GM12878 (cell line): ENCODE measurements around the gene BAAT.

Experiments
- BACH1 ChIP-seq: fragments of 450-650 bp; IDR thresholded peaks from 2 replicates; pipeline ENCODE4 v1.6.1; 2017; ENCODE audit warnings: mild to moderate bottlenecking, borderline replicate concordance
- BMI1 ChIP-seq: fragments of 450-650 bp; IDR thresholded peaks from 2 replicates; pipeline ENCODE4 v1.6.1; 2016; ENCODE audit warnings: mild to moderate bottlenecking, moderate library complexity, borderline replicate concordance
- CEBPB ChIP-seq, 2 experiments: fragments of 150-350 bp in 1 of 2; IDR thresholded peaks; 2 replicates each; pipeline ENCODE4 v1.6.1; 2012 to 2014; ENCODE audit warnings: low read depth in 2 of 2, low read length in 2 of 2, borderline replicate concordance in 1 of 2, inconsistent platforms in 1 of 2
- EED ChIP-seq: sonication (generic); IDR thresholded peaks from 2 replicates; pipeline ENCODE4 v1.6.1; 2016; ENCODE audit warnings: antibody characterized with exemption, low read depth
- HDAC6 ChIP-seq: fragments of 200-600 bp; sonication (generic); IDR thresholded peaks from one replicate; pipeline ENCODE4 v1.8.0; 2017; ENCODE audit warnings: antibody characterized with exemption; ENCODE audit not compliant: unreplicated experiment
- TAF1 ChIP-seq: IDR thresholded peaks from 2 replicates; pipeline ENCODE4 v1.6.1; 2011; ENCODE audit warnings: mild to moderate bottlenecking, low read depth, low read length, borderline replicate concordance
- TF ChIP-seq, protein P1 (sequence below): IDR thresholded peaks from 2 replicates; pipeline ENCODE4 v1.6.1; 2012; ENCODE audit warnings: low read depth, low read length, improper control_type of control experiment
- TF ChIP-seq, protein P2 (sequence below), 3 experiments: IDR thresholded peaks in 2 of 3; conservative IDR thresholded peaks in 1 of 3; 2 replicates each; pipeline ENCODE4 v1.5.1; 2011; ENCODE audit warnings: low read depth in 3 of 3, low read length in 3 of 3, mild to moderate bottlenecking in 3 of 3, control low read depth in 2 of 3, moderate library complexity in 2 of 3, inconsistent platforms in 1 of 3, mixed read lengths in 1 of 3; ENCODE audit not compliant: control insufficient read depth in 2 of 3, insufficient read depth in 1 of 3; ENCODE audit errors: extremely low read depth in 1 of 3
- TF ChIP-seq, protein P3 (sequence below): fragments of 450-650 bp; formaldehyde crosslinking; IDR thresholded peaks from 2 replicates; pipeline ENCODE4 v1.4.0; 2020; ENCODE audit warnings: mild to moderate bottlenecking, moderate library complexity
- TF ChIP-seq, protein P4 (sequence below): fragments of 150-350 bp; IDR thresholded peaks from 2 replicates; pipeline ENCODE4 v1.6.1; 2014; ENCODE audit warnings: mild to moderate bottlenecking, low read depth, low read length
- TF ChIP-seq, protein P5 (sequence below): IDR thresholded peaks from 2 replicates; pipeline ENCODE4 v1.6.1; 2012; ENCODE audit warnings: low read depth, low read length, improper control_type of control experiment

DNA sequence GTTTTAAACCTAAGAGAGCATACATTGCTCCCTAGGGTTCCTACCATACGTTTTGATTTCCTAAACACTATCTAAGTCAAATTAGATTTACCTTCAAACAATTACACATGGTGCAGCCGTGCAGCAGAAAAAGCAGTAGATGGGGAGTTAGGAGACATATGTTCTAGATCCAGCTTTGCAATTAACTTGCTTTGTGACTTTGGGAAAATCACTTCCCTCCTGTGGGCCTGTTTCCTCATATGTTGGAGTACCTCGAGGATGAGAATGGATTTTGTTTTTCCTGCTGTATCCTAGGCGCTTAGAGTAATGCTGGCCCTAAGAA is 12.9 kb upstream of the BAAT start:
- TF ChIP-seq BACH1 (no peak), CEBPB (IDR thresholded peaks at IDR 0.05; ENCODE audit: borderline replicate concordance in 1 of 2, low read depth in 2 of 2, low read length in 2 of 2) (no peak), BMI1 (no peak), HDAC6 (no peak), EED (no peak), TAF1 (no peak)
- TF ChIP-seq, protein P1, sequence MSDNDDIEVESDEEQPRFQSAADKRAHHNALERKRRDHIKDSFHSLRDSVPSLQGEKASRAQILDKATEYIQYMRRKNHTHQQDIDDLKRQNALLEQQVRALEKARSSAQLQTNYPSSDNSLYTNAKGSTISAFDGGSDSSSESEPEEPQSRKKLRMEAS: no peak
- TF ChIP-seq, protein P2, sequence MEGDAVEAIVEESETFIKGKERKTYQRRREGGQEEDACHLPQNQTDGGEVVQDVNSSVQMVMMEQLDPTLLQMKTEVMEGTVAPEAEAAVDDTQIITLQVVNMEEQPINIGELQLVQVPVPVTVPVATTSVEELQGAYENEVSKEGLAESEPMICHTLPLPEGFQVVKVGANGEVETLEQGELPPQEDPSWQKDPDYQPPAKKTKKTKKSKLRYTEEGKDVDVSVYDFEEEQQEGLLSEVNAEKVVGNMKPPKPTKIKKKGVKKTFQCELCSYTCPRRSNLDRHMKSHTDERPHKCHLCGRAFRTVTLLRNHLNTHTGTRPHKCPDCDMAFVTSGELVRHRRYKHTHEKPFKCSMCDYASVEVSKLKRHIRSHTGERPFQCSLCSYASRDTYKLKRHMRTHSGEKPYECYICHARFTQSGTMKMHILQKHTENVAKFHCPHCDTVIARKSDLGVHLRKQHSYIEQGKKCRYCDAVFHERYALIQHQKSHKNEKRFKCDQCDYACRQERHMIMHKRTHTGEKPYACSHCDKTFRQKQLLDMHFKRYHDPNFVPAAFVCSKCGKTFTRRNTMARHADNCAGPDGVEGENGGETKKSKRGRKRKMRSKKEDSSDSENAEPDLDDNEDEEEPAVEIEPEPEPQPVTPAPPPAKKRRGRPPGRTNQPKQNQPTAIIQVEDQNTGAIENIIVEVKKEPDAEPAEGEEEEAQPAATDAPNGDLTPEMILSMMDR (IDR thresholded peaks at IDR 0.05 in 2 of 3, conservative IDR thresholded peaks at IDR 0.05 in 1 of 3; ENCODE audit: control insufficient read depth in 2 of 3, extremely low read depth in 1 of 3, insufficient read depth in 1 of 3, low read depth in 3 of 3, low read length in 3 of 3): no peak
- TF ChIP-seq, protein P3, sequence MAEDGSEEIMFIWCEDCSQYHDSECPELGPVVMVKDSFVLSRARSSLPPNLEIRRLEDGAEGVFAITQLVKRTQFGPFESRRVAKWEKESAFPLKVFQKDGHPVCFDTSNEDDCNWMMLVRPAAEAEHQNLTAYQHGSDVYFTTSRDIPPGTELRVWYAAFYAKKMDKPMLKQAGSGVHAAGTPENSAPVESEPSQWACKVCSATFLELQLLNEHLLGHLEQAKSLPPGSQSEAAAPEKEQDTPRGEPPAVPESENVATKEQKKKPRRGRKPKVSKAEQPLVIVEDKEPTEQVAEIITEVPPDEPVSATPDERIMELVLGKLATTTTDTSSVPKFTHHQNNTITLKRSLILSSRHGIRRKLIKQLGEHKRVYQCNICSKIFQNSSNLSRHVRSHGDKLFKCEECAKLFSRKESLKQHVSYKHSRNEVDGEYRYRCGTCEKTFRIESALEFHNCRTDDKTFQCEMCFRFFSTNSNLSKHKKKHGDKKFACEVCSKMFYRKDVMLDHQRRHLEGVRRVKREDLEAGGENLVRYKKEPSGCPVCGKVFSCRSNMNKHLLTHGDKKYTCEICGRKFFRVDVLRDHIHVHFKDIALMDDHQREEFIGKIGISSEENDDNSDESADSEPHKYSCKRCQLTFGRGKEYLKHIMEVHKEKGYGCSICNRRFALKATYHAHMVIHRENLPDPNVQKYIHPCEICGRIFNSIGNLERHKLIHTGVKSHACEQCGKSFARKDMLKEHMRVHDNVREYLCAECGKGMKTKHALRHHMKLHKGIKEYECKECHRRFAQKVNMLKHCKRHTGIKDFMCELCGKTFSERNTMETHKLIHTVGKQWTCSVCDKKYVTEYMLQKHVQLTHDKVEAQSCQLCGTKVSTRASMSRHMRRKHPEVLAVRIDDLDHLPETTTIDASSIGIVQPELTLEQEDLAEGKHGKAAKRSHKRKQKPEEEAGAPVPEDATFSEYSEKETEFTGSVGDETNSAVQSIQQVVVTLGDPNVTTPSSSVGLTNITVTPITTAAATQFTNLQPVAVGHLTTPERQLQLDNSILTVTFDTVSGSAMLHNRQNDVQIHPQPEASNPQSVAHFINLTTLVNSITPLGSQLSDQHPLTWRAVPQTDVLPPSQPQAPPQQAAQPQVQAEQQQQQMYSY (CRISPR knock-in tag): no peak
- TF ChIP-seq, protein P4, sequence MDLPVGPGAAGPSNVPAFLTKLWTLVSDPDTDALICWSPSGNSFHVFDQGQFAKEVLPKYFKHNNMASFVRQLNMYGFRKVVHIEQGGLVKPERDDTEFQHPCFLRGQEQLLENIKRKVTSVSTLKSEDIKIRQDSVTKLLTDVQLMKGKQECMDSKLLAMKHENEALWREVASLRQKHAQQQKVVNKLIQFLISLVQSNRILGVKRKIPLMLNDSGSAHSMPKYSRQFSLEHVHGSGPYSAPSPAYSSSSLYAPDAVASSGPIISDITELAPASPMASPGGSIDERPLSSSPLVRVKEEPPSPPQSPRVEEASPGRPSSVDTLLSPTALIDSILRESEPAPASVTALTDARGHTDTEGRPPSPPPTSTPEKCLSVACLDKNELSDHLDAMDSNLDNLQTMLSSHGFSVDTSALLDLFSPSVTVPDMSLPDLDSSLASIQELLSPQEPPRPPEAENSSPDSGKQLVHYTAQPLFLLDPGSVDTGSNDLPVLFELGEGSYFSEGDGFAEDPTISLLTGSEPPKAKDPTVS: no peak
- TF ChIP-seq, protein P5, sequence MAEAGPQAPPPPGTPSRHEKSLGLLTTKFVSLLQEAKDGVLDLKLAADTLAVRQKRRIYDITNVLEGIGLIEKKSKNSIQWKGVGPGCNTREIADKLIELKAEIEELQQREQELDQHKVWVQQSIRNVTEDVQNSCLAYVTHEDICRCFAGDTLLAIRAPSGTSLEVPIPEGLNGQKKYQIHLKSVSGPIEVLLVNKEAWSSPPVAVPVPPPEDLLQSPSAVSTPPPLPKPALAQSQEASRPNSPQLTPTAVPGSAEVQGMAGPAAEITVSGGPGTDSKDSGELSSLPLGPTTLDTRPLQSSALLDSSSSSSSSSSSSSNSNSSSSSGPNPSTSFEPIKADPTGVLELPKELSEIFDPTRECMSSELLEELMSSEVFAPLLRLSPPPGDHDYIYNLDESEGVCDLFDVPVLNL: no peak
